Loucy (cell line): ENCODE data around the gene BTBD9.

ENCODE experiments used
- H2AFZ ChIP-seq: fragments of 200-600 bp; sonication (generic); 2 replicates; pipeline ENCODE4 v1.6.0; 2016; ENCODE audit warnings: antibody characterized with exemption, mild to moderate bottlenecking, low read length, moderate library complexity
- H3F3A ChIP-seq: fragments of 200-600 bp; 2 replicates; pipeline ENCODE4 v1.6.0; 2016; ENCODE audit warnings: antibody characterized with exemption, low read depth, mild to moderate bottlenecking
- H3K27me3 ChIP-seq: fragments of 200-600 bp; sonication (generic); 2 replicates; pipeline ENCODE4 v1.6.1; 2014; ENCODE audit warnings: low read length, mild to moderate bottlenecking; ENCODE audit not compliant: insufficient read depth, poor library complexity, severe bottlenecking
- H3K36me3 ChIP-seq: fragments of 200-600 bp; sonication (generic); 2 replicates; pipeline ENCODE4 v1.6.1; 2016; ENCODE audit warnings: low read length; ENCODE audit not compliant: insufficient read depth
- H3K4me1 ChIP-seq: fragments of 200-600 bp; sonication (generic); 2 replicates; pipeline ENCODE4 v1.5.1; 2014; ENCODE audit warnings: low read length, mild to moderate bottlenecking; ENCODE audit not compliant: insufficient read depth, poor library complexity, severe bottlenecking
- H3K4me2 ChIP-seq: fragments of 200-600 bp; sonication (generic); 2 replicates; pipeline ENCODE4 v1.6.0; 2014; ENCODE audit warnings: antibody characterized with exemption, low read length, low read depth, mild to moderate bottlenecking; ENCODE audit not compliant: poor library complexity, severe bottlenecking
- H3K4me3 ChIP-seq: fragments of 200-600 bp; sonication (generic); 2 replicates; pipeline ENCODE4 v1.5.1; 2014; ENCODE audit warnings: low read length, mild to moderate bottlenecking, mixed read lengths; ENCODE audit not compliant: poor library complexity, severe bottlenecking
- H3K79me2 ChIP-seq: fragments of 200-600 bp; sonication (generic); 2 replicates; pipeline ENCODE4 v1.6.1; 2014; ENCODE audit warnings: low read length; ENCODE audit not compliant: insufficient read depth
- H3K9ac ChIP-seq: fragments of 200-600 bp; sonication (generic); 2 replicates; pipeline ENCODE4 v1.6.0; 2014; ENCODE audit warnings: mild to moderate bottlenecking, low read depth, low read length, moderate library complexity; ENCODE audit not compliant: poor library complexity, severe bottlenecking
- H3K9me2 ChIP-seq: fragments of 200-600 bp; sonication (generic); replicated peaks from 2 replicates; pipeline ENCODE4 v1.6.1; 2016; ENCODE audit warnings: low read depth, low read length, mixed read lengths
- H3K9me3 ChIP-seq: fragments of 200-600 bp; sonication (generic); 2 replicates; pipeline ENCODE4 v1.6.1; 2014; ENCODE audit warnings: mild to moderate bottlenecking, antibody characterized with exemption, low read length, low read depth; ENCODE audit not compliant: insufficient read depth
- H4K20me1 ChIP-seq: fragments of 200-600 bp; sonication (generic); 2 replicates; pipeline ENCODE4 v1.6.0; 2014; ENCODE audit warnings: antibody characterized with exemption, low read length, mild to moderate bottlenecking; ENCODE audit not compliant: insufficient read depth, poor library complexity, severe bottlenecking
- CTCF ChIP-seq: fragments of 200-600 bp; sonication (generic); conservative IDR thresholded peaks from 2 replicates; pipeline ENCODE4 v1.5.1; 2014; ENCODE audit warnings: mild to moderate bottlenecking, antibody characterized with exemption, low read length
- EZH2phosphoT487 ChIP-seq: fragments of 200-600 bp; IDR thresholded peaks from 2 replicates; pipeline ENCODE4 v1.6.1; 2018; ENCODE audit warnings: antibody characterized with exemption, mild to moderate bottlenecking, moderate library complexity, borderline replicate concordance

The BTBD9 gene

GRCh38 chr6:38169977-38170526 is 469.7 kb downstream of the BTBD9 start:
- no peaks in the 10 kb centered on the region for H3F3A ChIP-seq
- H3K9me3 ChIP-seq = no peaks in the 10 kb centered on the region
- no peak for TF ChIP-seq CTCF
- TF ChIP-seq EZH2phosphoT487 = no peak
- no peaks in the 10 kb centered on the region for H4K20me1 ChIP-seq
- H3K79me2 ChIP-seq = no peaks in the 10 kb centered on the region
- no peaks in the 10 kb centered on the region for H3K27me3 ChIP-seq
- no peak overlapping the region for H2AFZ ChIP-seq
- no peak overlapping the region for H3K4me2 ChIP-seq
- no peaks in the 10 kb centered on the region for H3K4me1 ChIP-seq
- H3K9me2 ChIP-seq = no peaks in the 10 kb centered on the region
- no peak overlapping the region for H3K4me3 ChIP-seq
- peaks cover 2% of the 10 kb centered on the region; the same call in 1 of the 2 replicates for H3K36me3 ChIP-seq
- no peak overlapping the region for H3K9ac ChIP-seq

GRCh38 chr6:38169221-38169976 is 470.3 kb downstream of the BTBD9 start:
- H2AFZ ChIP-seq = no peak overlapping the region
- no peak overlapping the region for H3K4me2 ChIP-seq
- no peaks in the 10 kb centered on the region for H3K4me1 ChIP-seq
- no peak overlapping the region for H3K9ac ChIP-seq
- H3K79me2 ChIP-seq = no peaks in the 10 kb centered on the region
- no peaks in the 10 kb centered on the region for H3F3A ChIP-seq
- no peak for TF ChIP-seq EZH2phosphoT487
- no peak for TF ChIP-seq CTCF
- H3K36me3 ChIP-seq = peaks cover 2% of the 10 kb centered on the region; the same call in 1 of the 2 replicates
- no peaks in the 10 kb centered on the region for H4K20me1 ChIP-seq
- H3K4me3 ChIP-seq = no peak overlapping the region
- no peaks in the 10 kb centered on the region for H3K9me3 ChIP-seq
- no peaks in the 10 kb centered on the region for H3K27me3 ChIP-seq
- no peaks in the 10 kb centered on the region for H3K9me2 ChIP-seq

- Histone ChIP-seq H3K4me2 (no peak overlapping the region), H3K9me3 (no peaks in the 10 kb centered on the region), H3K79me2 (no peaks in the 10 kb centered on the region), H3K36me3 (peaks cover 2% of the 10 kb centered on the region; the same call in 1 of the 2 replicates), H4K20me1 (no peaks in the 10 kb centered on the region), H3K27me3 (no peaks in the 10 kb centered on the region), H3K9ac (no peak overlapping the region), H2AFZ (no peak overlapping the region), H3K9me2 (no peaks in the 10 kb centered on the region), H3K4me3 (no peak overlapping the region), H3K4me1 (no peaks in the 10 kb centered on the region), H3F3A (no peaks in the 10 kb centered on the region)
- TF ChIP-seq EZH2phosphoT487 (no peak), CTCF (no peak)
These were observed 471.0 kb downstream of the BTBD9 start for GRCh38 chr6:38168699-38169098.
